ENCODE data around the gene NAXD.

NAXD gene

DNA sequence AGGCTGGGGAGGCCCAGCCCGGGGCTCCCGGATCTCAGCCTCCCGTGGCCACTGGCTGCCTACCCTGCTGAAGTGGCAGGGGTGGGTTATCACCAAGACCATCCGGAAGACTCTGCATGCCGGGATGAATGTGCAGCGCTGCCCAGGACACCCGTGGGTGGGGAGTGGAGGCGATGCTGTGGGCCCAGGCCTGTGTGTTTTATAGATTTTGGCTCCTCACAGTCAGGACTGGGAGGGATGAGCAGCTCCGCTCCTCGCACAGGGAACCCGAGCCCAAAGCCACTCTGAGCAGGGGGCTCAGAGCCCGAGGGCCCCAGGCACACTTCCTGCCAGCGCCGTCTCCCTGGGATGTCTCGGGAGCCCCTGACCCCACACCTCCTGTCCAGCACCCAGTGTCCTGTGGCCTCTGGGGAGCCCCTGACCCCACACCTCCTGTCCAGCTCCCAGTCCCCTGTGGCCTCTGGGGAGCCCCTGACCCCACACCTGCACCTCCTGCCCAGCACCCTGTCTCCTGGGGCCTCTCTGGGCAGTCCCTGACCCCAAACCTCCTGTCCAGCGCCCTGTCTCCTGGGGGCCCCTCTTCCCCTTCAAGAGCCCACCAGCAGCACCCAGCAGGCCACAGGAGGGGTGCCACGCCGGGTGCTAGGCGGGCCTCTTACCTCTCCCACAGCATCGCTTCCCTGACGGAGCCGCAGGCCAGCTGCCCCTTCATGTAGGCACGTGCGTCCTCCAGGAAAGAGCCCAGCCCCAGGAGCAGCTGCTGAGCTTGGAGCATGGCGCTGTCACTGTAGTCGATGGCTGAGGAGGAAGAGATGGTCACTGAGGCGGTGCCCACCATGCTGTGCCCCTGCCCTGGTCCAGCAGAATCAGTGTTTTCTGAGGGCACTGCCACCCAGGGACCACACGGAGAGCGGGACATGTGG is 31.4 kb downstream of the NAXD start:
- DNase-seq = no peak

DNA sequence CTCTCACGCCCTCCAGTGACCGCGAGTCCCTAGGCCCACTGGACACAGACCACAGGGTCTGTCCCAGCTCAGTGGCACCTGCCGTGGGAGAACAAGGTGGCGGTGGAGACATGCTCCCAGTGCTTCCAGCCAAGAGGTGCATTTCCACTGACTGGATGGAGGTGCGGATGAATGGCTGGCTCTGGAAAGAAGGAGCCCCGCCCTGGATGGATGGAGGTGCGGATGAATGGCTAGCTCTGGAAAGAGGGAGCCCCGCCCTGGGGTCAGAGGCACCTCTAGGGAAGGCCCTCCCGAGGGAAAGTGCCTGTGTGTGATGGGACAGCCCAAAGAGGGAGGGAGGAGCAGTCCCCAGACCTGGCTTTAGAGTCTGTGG is 32.0 kb downstream of the NAXD start:
- no peak for DNase-seq

GRCh38 chr13:110648146-110648819 is 32.9 kb downstream of the NAXD start:
- DNase-seq = no peak

DNA sequence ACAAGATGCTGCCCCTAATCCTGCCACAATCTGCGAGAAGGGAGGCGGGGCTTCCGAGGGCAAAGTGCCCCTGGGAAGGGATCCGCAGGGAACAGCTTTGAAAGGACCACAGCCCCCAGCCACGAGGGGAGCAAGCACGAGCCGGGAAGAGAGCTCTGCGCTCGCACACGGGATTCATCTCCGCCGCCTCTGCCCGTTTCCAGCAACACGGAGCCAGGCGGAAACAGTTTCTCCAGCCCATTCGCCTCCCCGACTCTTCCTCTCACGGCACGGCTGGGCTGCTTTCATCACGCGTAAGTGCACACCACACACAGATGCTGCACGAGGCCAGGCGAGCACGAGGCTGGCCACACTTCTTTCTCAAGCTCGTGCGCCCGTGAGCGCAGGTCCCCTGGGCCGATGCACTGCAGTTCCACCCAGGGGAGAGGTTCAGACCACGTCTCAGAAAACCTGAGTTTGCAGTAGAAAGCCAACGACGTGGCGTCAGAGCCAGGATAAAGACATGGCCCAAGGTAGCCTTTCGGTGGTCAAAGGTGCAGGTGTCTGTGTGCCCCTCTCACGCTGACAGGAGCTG is 33.6 kb downstream of the NAXD start:
- no peak for DNase-seq

DNA sequence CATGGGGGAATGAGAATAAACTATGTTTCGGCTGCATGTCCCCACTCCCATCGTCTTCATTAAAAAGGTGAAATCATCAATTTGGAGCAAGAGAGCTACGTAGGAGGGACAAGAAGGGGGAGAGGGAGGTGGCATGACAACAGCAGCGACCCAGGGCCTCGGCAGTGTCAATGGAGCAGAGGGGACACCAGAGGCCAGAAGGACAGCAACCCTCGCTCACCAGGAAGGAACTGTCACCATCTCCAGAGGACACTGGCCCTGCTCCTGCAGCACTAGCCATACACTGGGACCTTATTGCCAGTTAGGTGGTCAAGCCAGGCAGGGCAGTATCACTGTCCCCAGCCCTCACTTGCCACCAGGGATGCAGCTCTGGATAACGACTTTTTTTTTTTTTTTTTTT is 34.2 kb downstream of the NAXD start:
- DNase-seq = no peak

DNA sequence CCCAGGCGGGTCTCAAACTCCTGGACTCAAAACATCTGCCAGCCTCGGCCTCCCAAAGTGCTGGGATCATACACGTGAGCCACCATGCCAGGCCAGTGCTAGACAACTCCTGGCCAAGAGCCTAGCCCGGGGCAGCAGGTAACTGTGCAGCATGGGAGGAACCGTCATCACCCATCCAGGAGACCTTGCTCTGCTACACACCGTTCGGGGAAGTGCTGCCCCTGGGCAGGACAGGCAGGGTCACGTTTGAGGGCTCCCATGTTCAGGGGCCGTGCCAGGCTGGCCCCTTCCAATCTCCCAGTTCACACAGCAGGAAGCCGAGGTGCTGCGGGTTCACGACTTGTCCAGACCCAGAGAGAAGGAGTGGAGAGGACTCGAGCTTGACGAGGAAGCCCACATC is 35.1 kb downstream of the NAXD start:
- DNase-seq = no peak

DNA sequence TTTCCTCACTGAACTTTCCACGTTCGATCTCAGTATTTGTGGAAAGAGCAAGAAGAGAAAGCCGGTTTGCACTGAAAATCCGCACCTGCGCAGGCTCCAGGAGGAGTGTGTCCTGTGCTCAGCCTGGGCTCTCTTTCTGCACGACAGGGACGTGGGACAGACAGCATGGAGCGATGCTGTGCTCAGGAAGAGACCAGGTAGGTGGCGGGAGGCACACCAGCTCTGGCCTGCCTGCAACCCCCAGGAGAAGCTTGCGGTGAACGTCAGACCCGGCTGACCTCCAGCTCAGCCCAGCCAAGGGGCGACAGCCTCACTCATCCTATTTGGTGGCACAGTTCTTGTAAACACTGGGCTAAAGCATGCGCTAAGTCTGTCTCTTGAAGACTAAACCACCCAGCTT is 35.9 kb downstream of the NAXD start:
- no peak for DNase-seq

- no peak for DNase-seq
Measured at GRCh38 chr13:110651726-110652230, 36.4 kb downstream of the NAXD start.

GRCh38 chr13:110652231-110652730 is 36.9 kb downstream of the NAXD start:
- no peak for DNase-seq

DNA sequence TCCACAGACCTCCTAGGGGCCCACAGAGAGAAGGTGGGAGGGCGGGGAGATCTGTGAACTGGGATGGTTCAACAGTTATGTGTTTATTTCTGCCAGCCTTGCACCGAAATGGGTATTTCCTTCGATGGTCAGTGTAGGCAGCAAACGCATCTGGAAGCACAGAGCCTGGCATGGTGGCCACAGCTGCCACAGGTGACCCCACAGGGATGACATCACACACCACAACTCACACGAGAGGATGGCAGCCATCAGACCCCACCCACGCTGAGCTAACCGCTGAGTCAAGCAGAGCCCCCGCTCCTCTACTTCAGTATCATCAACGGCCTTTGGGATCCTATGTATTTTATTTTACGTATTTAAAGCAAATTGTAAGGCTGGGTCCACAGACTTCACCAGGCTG is 37.4 kb downstream of the NAXD start:
- no peak for DNase-seq

DNA sequence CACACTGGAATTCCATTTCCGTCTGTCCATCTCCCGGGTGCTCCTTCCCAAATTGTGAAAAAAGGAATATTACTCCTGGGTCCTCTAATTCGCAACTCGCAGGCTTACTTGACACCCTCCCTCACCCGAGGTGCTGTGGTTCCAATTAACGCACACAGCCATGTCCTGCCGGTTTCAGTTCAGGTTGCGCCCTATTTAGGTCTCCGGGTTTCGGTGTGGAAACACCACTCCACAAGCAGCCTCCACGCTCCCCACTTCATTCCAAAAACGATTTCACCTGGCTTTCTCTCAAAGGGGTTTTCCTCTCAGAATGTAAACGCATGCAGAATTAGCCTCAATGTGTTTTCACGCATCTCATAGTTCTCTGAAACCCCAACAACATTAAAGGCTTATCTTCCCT is 37.9 kb downstream of the NAXD start:
- no peak for DNase-seq

DNA sequence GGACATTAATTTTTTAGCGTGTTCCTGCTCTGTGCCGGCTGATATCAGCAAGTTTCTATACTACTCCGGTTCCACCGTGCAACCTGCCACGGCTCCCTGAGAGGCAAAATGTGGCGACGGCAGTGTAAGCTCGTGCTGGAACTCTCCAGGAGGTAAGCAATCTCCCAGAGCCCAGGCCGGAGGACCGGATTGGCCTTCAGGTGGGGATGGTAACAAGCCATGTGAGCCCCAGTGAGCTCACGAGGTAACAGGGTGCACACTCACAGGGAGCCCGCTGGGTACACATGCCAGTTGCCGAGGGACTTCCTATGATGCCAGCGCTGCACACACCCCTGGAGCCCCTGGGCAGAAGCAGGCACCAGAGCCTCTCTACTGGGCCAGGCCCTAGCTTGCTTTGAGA is 38.5 kb downstream of the NAXD start:
- DNase-seq = no peak

DNA sequence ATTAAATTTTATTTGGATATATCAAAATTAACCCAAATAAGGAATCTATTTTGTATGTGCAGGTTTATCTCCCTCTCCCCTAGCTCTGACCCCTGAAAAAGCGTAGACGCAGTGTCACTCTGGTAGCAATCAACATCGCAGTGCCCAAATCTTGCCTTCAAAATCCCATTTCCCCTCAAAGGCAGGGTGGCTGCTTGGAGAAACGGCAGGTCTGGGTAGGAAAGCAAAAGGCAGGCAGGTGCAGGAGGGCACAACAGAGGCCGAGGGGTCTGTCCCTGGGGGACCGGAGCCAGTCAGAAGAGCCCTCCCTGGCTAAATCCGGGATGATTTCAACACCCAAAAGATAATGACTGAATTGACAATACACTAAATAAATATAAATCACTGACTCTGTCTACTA is 41.9 kb downstream of the NAXD start:
- no peak for DNase-seq

DNA sequence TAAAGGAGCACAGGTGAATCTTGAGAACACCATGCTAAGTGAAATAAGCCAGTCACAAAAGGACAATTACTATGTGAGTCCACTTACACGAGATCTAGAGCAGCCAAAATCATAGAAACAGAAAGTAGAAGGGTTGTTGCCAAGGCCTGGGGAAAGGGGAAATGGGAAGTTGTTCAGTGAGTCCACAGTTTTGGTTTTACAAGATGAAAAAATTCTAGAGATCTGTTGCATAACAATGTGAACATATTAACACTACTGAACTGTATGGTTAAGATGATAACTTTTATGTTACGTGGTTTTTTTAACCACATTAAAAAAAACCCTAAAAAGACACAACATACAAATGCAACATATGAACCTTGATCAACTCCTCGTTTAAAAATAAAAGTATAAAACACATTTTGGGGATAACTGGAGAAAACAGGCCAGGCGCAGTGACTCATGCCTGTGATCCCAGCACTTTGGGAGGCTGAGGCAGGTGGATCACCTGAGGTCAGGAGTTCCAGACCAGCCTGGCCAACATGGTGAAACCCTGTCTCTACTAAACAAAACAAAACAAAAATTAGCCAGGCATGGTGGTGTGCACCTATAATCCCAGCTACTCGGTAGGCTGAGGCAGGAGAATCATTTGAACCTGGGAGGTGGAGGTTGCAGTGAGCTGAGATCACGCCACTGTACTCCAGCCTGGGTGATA is 43.0 kb downstream of the NAXD start:
- peak; percentile 91 to 94 for DNase-seq

DNA sequence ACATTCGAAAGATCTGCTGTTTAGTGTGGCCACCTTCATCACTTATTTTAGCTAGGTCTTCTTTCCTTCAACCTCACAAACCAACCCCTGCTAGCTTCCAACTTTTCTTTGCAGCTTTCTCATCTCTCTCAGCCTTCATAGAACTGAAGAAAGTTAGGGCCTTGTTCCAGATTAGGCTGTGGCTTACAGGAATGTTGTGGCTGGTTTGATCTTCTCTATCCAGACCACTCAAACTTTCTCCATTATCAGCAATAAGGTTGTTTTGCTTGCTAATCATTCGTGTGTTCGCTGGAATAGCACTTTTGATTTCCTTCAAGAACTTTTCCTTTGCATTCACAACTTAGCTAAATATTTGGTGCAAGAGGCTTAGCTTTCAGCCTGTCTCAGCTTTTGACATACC is 45.9 kb downstream of the NAXD start:
- DNase-seq = no peak

DNA sequence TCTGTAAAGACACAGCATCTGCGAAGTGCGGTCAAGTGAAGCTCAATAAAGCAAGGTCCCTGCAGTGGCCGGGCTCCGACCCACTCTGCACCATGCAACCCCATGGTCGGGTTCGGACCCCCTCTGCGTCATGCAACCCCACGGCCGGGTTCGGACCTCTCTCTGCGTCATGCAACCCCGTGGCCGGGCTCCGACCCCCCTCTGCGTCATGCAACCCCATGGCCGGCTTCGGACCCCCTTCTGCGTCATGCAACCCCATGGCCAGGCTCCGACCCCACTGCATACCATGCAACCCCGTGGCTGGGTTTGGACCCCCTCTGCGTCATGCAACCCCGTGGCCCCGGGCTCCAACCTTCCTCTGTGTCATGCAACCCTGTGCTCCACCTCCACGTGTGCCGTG is 46.7 kb downstream of the NAXD start:
- no peak for DNase-seq

DNA sequence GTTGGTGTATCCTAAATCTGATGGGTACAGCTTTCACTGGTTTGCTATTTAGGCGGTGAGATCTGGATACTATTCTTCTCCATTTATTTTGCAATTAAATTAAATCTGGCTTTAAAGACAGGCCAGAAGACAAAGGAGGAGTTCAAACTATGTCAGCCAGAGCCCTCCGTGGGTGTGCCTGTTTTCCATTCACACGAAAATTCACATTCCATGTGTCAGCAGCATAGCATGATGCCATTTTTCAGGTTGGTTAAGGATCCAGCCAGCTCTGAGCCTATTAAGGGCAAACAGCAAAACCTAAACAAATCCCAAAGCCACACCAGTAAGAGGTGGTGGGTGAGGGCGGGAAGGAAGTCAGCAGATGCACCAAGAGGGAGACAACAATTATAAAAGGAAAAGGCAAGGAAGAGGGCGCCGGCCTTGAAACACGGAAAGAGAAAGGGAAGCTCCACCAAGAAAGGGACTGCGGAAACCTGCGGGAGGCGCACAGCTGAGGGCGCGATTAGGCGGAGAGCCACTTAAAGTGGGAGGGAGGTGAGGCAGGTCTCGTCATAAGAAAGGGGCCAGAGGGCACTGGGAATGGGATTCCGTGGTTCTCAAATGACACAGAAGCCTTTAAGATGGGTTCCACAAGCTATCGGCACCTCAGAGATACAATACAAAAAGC is 47.6 kb downstream of the NAXD start:
- DNase-seq = no peak

DNA sequence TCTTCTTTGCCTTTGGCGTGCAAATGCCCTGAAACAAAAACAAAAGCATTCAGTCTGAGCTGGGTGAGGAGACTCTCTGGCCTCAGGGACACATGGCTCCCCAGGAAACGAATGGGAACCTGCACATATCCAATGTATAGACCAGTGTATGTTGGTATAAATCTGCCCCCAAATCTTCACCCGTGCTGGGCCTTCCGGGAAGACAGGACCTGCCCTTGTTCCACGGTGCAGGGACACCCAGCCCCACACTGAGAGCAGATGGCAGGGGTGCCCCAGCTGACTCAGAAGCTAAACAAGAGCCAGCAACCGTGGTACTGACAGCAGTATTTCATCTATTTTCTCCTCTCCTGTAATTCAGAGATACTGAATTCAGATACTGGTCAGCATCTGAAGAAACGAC is 48.1 kb downstream of the NAXD start:
- DNase-seq = no peak

GRCh38 chr13:110664041-110664440 is 48.7 kb downstream of the NAXD start:
- DNase-seq = no peak

DNA sequence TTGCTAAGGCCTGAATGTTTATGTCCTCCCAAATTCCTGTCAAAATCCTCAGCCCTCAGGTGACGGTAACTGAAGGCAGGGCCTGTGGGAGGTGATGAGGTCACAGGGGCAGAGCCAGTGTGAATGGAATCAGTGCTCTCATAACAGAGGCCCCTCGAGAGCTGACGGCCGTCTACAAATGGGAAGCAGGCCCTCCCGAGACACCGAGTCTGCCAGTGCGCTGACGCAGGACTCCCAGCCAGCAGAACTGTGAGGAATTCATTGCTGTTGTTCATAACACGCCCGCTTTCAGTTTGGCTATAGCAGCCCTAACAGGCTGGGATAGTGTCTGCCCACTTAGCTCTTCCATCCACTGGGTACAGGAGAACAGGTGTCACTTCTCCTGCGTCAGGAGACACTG is 49.3 kb downstream of the NAXD start:
- no peak for DNase-seq

DNA sequence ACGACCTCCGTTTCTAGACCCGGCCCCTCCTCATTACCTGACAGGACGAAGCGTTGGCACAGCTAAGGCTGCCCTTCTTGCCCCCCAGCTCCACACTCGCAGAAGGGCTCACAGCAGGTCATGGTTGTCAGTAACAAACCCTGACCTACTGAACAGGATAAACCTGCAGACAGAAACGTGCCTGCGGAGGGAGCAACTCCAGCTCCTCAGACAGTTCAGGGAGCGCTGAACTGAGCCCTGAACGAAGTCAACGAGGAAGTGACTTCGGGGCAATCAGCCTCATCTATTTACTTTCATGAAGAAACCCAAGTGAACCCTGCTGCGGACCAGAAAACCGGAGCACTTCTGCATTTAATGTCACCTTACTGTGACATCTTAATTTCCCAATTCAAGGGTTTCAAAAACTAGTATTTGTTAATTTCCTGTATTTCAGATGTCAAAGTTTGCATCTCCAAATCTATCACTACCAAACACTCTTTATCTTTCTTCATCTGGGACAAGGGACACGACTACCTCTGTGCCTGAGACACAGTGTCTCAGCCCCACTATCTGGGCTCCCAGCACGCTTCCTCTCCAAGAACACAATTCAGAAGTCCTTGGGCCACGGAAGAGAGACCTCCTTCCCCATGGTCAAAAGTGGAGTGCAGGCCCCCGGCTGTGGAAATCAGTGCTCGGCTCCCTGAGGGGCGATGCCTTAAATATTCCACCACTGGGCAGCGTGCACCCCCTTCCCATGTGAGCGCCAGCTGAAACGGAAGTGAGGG is 50.3 kb downstream of the NAXD start:
- peak; percentile 43 to 52 for DNase-seq

DNA sequence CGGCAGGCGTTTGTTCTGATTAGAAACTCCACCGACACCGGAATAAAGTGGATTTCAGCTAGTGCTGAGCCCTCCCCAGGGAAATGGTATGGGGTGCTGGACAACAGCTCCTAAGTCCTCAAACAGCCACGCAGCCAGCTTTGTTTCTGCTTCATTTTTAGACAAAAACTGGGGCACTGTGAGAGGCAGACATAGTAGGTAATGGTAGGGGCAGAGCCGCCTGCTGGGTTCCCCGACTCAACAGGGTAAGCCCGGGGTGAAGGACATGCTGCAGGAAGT is 50.8 kb downstream of the NAXD start:
- DNase-seq = no peak
